ENCODE measurements around the gene OMG.

Gene OMG

DNA sequence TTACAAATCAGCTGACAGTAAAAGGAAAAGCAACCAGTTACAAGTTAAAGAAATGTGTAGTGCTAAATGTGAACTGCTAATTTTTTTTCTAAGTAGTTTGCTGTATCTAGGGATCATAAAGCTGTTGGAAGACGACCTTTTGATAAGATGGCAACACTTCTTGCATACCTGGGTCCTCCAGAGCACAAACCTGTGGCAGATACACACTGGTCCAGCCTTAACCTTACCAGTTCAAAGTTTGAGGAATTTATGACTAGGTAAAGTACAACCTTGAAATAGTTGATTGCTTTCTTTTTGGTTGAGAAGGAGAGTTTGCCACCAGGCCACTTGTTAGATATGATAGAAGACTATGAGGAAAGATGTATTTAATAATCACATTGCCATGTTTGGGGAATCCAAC is 35.4 kb downstream of the OMG start:
- FAIRE-seq, result no peak

GRCh38 chr17:31260151-31260550 is 36.9 kb downstream of the OMG start:
- FAIRE-seq, result no peak

- FAIRE-seq, result no peak
These were observed 40.1 kb downstream of the OMG start for GRCh38 chr17:31256936-31257335.

DNA sequence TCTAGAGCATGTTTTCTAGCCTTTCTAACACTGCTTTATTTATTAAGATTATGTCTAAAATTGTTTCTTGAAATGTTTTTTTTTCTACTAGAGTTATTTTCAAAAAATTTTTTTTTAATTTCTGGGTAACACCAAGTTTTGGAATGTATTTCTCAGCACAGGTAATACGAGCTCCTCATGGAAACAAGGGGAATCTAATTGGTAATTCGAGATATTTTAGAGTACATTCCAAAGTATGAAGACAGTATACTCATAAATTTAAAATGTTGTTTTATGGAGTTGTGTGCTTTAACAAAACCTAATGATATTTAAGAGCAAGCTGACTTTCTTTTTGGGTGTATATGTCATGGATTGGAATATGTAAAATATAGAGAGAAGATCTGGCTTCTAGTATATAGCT is 42.4 kb downstream of the OMG start:
- FAIRE-seq, result no peak

GRCh38 chr17:31252741-31253140 is 44.3 kb downstream of the OMG start:
- FAIRE-seq, result peak; percentile 46

GRCh38 chr17:31251970-31252328 is 45.1 kb downstream of the OMG start:
- no peak for FAIRE-seq

- FAIRE-seq, result peak; percentile 11
These were observed 45.7 kb downstream of the OMG start for GRCh38 chr17:31251105-31251969.

- peak; percentile 75 for FAIRE-seq
These were observed 46.8 kb downstream of the OMG start for GRCh38 chr17:31250229-31250628.

DNA sequence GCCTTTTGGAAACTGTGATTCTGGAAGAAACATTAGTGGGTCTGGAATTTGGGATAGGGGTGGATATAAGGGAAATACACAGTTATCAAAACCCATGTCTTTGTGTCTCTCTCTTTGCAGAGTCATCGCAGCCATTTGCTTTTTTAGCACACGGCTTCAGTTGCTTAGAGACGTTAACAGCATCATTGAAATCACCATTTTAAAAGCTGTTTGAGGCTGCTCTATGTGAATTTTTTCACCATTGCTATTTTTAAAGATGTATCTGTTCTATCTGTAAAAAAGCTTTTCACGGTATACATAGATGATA is 47.3 kb downstream of the OMG start:
- no peak for FAIRE-seq

DNA sequence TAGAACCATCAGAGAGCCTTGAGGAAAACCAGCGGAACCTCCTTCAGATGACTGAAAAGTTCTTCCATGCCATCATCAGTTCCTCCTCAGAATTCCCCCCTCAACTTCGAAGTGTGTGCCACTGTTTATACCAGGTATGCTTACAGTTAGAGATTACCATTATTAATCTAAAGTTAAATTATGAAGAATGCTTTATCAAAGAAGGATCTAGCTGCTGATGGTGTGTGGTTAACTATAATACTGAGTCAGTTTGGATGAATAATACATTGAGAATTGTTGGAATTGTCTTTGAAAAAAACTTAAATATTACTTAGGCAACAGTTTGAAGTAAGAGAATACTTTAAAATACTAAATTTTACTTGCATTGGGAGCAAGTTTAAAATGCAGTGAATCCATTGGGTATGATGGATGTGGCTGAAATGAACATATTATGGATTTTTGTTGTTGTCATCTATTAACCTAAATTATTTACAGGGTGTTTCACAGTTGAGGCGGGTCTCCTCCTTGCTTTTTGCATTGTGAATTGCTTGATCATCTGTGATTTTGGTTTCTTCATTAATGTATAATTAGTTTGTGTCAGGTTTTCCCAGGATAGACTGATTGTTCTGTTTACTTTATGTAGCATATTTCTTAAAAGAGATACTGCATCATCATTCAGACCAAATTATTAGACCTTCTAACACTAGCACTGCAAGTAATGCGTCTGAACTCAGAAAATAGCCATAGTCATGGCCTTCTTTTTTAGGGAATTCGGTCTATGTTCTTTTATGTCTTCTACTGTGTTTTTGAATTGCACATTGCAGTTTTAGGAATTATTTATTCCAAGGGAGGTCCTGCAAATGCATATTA is 47.8 kb downstream of the OMG start:
- no peak for FAIRE-seq
